ENCODE data around the gene AFG3L2. TPM values are rescaled to one million over a fixed set of nuclear protein-coding genes. Genes with fewer than 3 reads are reported as not detected.

The AFG3L2 gene
- total RNA-seq (10 to 100 TPM; 26.0 to 31.6 TPM), polyA plus RNA-seq (10 to 100 TPM; 17.9 to 25.2 TPM)
- long read RNA-seq, donor 1, transcript AFG3L2-201 (17 exons, 3,247 nt) = major isoform, 13 of 32 reads
- long read RNA-seq, donor 1, partial matches to known transcripts = 9 of 32 reads
- long read RNA-seq, donor 1, other reads (novel, unspliced or antisense) = 10 of 32 reads
- long read RNA-seq, donor 2, transcript AFG3L2-201 (17 exons, 3,247 nt) = major isoform, 18 of 29 reads
- long read RNA-seq, donor 2, partial matches to known transcripts = 3 of 29 reads
- long read RNA-seq, donor 2, other reads (novel, unspliced or antisense) = 8 of 29 reads

GRCh38 chr18:12376754-12377555, at the start of gene AFG3L2:
TSS of gene AFG3L2 (minus strand) at chr18:12377227. CDS start at chr18:12377082, 145 bp downstream.
- H3K27ac ChIP-seq (ENCODE audit: low read depth in 1 of 2, low read length in 2 of 2) = peak within 1 kb of the TSS; percentile 76 to 94
- intact Hi-C loops (cut with DNase I) = loop anchor here (5.0 to 10.0 kb wide), 4 partner anchors 70 to 568 kb away; partner anchors contain the start of genes SEH1L (in 1 of the 2) and TUBB6 (in 1 of the 2)
- 0% methylated on average over 92 to 100 of the region's 100 CpGs for WGBS, 2 donors

GRCh38 chr18:12424252-12424651, 47.2 kb upstream of the AFG3L2 start:
- intact Hi-C loops (cut with DNase I) = no loop called here
- Histone ChIP-seq H3K27me3 (ENCODE audit: control insufficient read depth in 1 of 2, insufficient read depth in 2 of 2, low read length in 1 of 2) (no peaks in the 10 kb centered on the region), H3K27ac (ENCODE audit: low read depth in 1 of 2, low read length in 2 of 2) (no peak overlapping the region), H3K36me3 (ENCODE audit: control insufficient read depth in 1 of 2, insufficient read depth in 2 of 2, low read length in 1 of 2) (no peaks in the 10 kb centered on the region), H3K4me3 (ENCODE audit: low read length in 2 of 2) (no peak overlapping the region), H3K9me3 (ENCODE audit: control insufficient read depth, low read length) (no peaks in the 10 kb centered on the region), H3K4me1 (ENCODE audit: control insufficient read depth in 1 of 2, insufficient read depth in 2 of 2, low read length in 2 of 2) (no peaks in the 10 kb centered on the region)
- no peak for DNase-seq
- 20 to 25% methylated on average over 4 of the region's 4 CpGs for WGBS, 2 donors
- no peak for ATAC-seq (ENCODE audit: low FRiP score)

More at GRCh38 chr18:12376754-12377555, at the start of gene AFG3L2:
- Histone ChIP-seq H3K36me3 (ENCODE audit: control insufficient read depth in 1 of 2, insufficient read depth in 2 of 2, low read length in 1 of 2) (no peaks in the 10 kb centered on the region), H3K9me3 (ENCODE audit: control insufficient read depth, low read length) (no peaks in the 10 kb centered on the region), H3K27me3 (ENCODE audit: control insufficient read depth in 1 of 2, insufficient read depth in 2 of 2, low read length in 1 of 2) (no peaks in the 10 kb centered on the region), H3K4me1 (ENCODE audit: control insufficient read depth in 1 of 2, insufficient read depth in 2 of 2, low read length in 2 of 2) (no peaks in the 10 kb centered on the region), H3K4me3 (ENCODE audit: low read length in 2 of 2) (peak within 1 kb of the TSS; percentile 55 to 64)
- DNase-seq (peak; percentile 100), ATAC-seq (ENCODE audit: low FRiP score) (peak; percentile 98)

- no peak for ATAC-seq (ENCODE audit: low FRiP score)
- H3K27ac ChIP-seq (ENCODE audit: low read depth in 1 of 2, low read length in 2 of 2) = no peak overlapping the region
- intact Hi-C loops (cut with DNase I) = no loop called here
Measured at GRCh38 chr18:12423820-12424219, 46.8 kb upstream of the AFG3L2 start.

GRCh38 chr18:12423393-12423792, 46.4 kb upstream of the AFG3L2 start:
- WGBS, 2 donors = 83 to 86% methylated on average over 10 of the region's 10 CpGs
- H3K27ac ChIP-seq (ENCODE audit: low read depth in 1 of 2, low read length in 2 of 2) = no peak overlapping the region

More at GRCh38 chr18:12423820-12424219, 46.8 kb upstream of the AFG3L2 start:
- H3K4me1 ChIP-seq (ENCODE audit: control insufficient read depth in 1 of 2, insufficient read depth in 2 of 2, low read length in 2 of 2) = no peaks in the 10 kb centered on the region
- 21 to 25% methylated on average over 5 of the region's 5 CpGs for WGBS, 2 donors
- H3K9me3 ChIP-seq (ENCODE audit: control insufficient read depth, low read length) = no peaks in the 10 kb centered on the region
- H3K4me3 ChIP-seq (ENCODE audit: low read length in 2 of 2) = no peak overlapping the region
- H3K27me3 ChIP-seq (ENCODE audit: control insufficient read depth in 1 of 2, insufficient read depth in 2 of 2, low read length in 1 of 2) = no peaks in the 10 kb centered on the region
- no peak for DNase-seq
- no peaks in the 10 kb centered on the region for H3K36me3 ChIP-seq (ENCODE audit: control insufficient read depth in 1 of 2, insufficient read depth in 2 of 2, low read length in 1 of 2)

GRCh38 chr18:12422936-12423335, 45.9 kb upstream of the AFG3L2 start:
- no peaks in the 10 kb centered on the region for H3K36me3 ChIP-seq (ENCODE audit: control insufficient read depth in 1 of 2, insufficient read depth in 2 of 2, low read length in 1 of 2)
- H3K4me1 ChIP-seq (ENCODE audit: control insufficient read depth in 1 of 2, insufficient read depth in 2 of 2, low read length in 2 of 2) = no peaks in the 10 kb centered on the region
- no peak for ATAC-seq (ENCODE audit: low FRiP score)
- no peaks in the 10 kb centered on the region for H3K9me3 ChIP-seq (ENCODE audit: control insufficient read depth, low read length)
- no peaks in the 10 kb centered on the region for H3K27me3 ChIP-seq (ENCODE audit: control insufficient read depth in 1 of 2, insufficient read depth in 2 of 2, low read length in 1 of 2)
- 72 to 78% methylated on average over 9 of the region's 9 CpGs for WGBS, 2 donors
- no peak overlapping the region for H3K4me3 ChIP-seq (ENCODE audit: low read length in 2 of 2)
- H3K27ac ChIP-seq (ENCODE audit: low read depth in 1 of 2, low read length in 2 of 2) = no peak overlapping the region
- no peak for DNase-seq
- intact Hi-C loops (cut with DNase I) = no loop called here

More at GRCh38 chr18:12423393-12423792, 46.4 kb upstream of the AFG3L2 start:
- Histone ChIP-seq H3K9me3 (ENCODE audit: control insufficient read depth, low read length) (no peaks in the 10 kb centered on the region), H3K4me3 (ENCODE audit: low read length in 2 of 2) (no peak overlapping the region), H3K36me3 (ENCODE audit: control insufficient read depth in 1 of 2, insufficient read depth in 2 of 2, low read length in 1 of 2) (no peaks in the 10 kb centered on the region), H3K4me1 (ENCODE audit: control insufficient read depth in 1 of 2, insufficient read depth in 2 of 2, low read length in 2 of 2) (no peaks in the 10 kb centered on the region), H3K27me3 (ENCODE audit: control insufficient read depth in 1 of 2, insufficient read depth in 2 of 2, low read length in 1 of 2) (no peaks in the 10 kb centered on the region)
- ATAC-seq (ENCODE audit: low FRiP score) (no peak), DNase-seq (no peak)
- intact Hi-C loops (cut with DNase I) = no loop called here

GRCh38 chr18:12421732-12422131, 44.7 kb upstream of the AFG3L2 start:
- Histone ChIP-seq H3K36me3 (ENCODE audit: control insufficient read depth in 1 of 2, insufficient read depth in 2 of 2, low read length in 1 of 2) (no peaks in the 10 kb centered on the region), H3K27ac (ENCODE audit: low read depth in 1 of 2, low read length in 2 of 2) (no peak overlapping the region), H3K27me3 (ENCODE audit: control insufficient read depth in 1 of 2, insufficient read depth in 2 of 2, low read length in 1 of 2) (no peaks in the 10 kb centered on the region), H3K9me3 (ENCODE audit: control insufficient read depth, low read length) (no peaks in the 10 kb centered on the region), H3K4me3 (ENCODE audit: low read length in 2 of 2) (no peak overlapping the region), H3K4me1 (ENCODE audit: control insufficient read depth in 1 of 2, insufficient read depth in 2 of 2, low read length in 2 of 2) (no peaks in the 10 kb centered on the region)
- intact Hi-C loops (cut with DNase I) = no loop called here
- WGBS, 2 donors = 79 to 81% methylated on average over 5 of the region's 5 CpGs
- ATAC-seq (ENCODE audit: low FRiP score) (no peak), DNase-seq (no peak)

- Histone ChIP-seq H3K9me3 (ENCODE audit: control insufficient read depth, low read length) (no peaks in the 10 kb centered on the region), H3K27ac (ENCODE audit: low read depth in 1 of 2, low read length in 2 of 2) (no peak overlapping the region), H3K4me3 (ENCODE audit: low read length in 2 of 2) (no peak overlapping the region), H3K27me3 (ENCODE audit: control insufficient read depth in 1 of 2, insufficient read depth in 2 of 2, low read length in 1 of 2) (no peaks in the 10 kb centered on the region), H3K36me3 (ENCODE audit: control insufficient read depth in 1 of 2, insufficient read depth in 2 of 2, low read length in 1 of 2) (no peaks in the 10 kb centered on the region), H3K4me1 (ENCODE audit: control insufficient read depth in 1 of 2, insufficient read depth in 2 of 2, low read length in 2 of 2) (no peaks in the 10 kb centered on the region)
- ATAC-seq (ENCODE audit: low FRiP score) = no peak
- DNase-seq = peak in 1 of 2 donors; percentile 81
- intact Hi-C loops (cut with DNase I) = no loop called here
- WGBS, 2 donors = 31% methylated on average over 23 to 27 of the region's 27 CpGs
Measured at GRCh38 chr18:12420821-12421421, 43.9 kb upstream of the AFG3L2 start.

GRCh38 chr18:12417687-12418086, 40.7 kb upstream of the AFG3L2 start:
- WGBS, 2 donors = 77 to 81% methylated on average over 4 of the region's 4 CpGs

More at GRCh38 chr18:12417687-12418086, 40.7 kb upstream of the AFG3L2 start:
- no peak for DNase-seq
- H3K9me3 ChIP-seq (ENCODE audit: control insufficient read depth, low read length) = no peaks in the 10 kb centered on the region
- no peak overlapping the region for H3K4me3 ChIP-seq (ENCODE audit: low read length in 2 of 2)
- no peak overlapping the region for H3K27ac ChIP-seq (ENCODE audit: low read depth in 1 of 2, low read length in 2 of 2)
- H3K4me1 ChIP-seq (ENCODE audit: control insufficient read depth in 1 of 2, insufficient read depth in 2 of 2, low read length in 2 of 2) = peaks cover 0 to 3% of the 10 kb centered on the region in 2 donors
- H3K36me3 ChIP-seq (ENCODE audit: control insufficient read depth in 1 of 2, insufficient read depth in 2 of 2, low read length in 1 of 2) = no peaks in the 10 kb centered on the region
- no peaks in the 10 kb centered on the region for H3K27me3 ChIP-seq (ENCODE audit: control insufficient read depth in 1 of 2, insufficient read depth in 2 of 2, low read length in 1 of 2)
- no peak for ATAC-seq (ENCODE audit: low FRiP score)
- intact Hi-C loops (cut with DNase I) = no loop called here
